ENCODE results near the gene ECI2.
A peak's percentile ranks its signal among the peaks of the same experiment; 100 is the strongest.

DNA sequence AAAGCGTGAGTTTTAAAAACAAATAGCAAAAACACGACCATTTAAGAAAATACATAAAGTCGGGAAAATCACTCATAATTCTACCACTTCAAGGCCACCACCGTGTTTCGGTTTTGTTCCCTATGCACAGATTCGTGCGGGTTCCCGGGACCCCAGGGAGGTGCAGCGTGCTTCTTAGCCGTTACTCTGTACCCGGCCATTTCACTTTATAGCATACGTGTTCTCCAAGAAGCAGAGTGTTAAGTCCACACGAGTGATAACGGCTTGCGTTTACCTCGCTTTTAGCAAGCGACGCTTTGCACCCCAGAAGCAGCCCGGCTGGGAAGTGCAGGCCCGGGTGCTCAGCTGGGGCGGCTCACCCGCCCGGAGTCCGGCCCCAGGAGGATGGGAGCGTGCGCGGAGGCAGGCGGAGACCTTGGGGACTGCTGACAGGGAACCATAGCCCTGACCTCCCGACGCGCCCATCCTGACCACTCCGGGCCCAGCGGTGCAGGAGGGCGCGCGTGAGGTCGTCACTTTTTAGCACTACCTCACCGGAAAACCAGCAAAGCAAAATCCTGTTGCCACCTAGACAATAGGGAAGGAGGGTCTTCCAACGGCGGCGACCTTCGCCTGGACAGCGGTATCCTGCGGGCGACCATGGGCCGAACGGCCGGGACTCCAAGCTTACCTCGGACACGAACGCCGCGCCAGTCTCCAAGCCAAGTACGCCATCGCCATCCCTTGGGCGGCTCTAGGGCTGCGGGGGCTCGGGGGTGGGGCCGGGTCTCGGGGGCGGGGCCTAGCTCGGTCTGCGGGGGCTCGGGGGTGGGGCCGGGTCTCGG, at the start of gene ECI2:
- TF ChIP-seq, protein P1, sequence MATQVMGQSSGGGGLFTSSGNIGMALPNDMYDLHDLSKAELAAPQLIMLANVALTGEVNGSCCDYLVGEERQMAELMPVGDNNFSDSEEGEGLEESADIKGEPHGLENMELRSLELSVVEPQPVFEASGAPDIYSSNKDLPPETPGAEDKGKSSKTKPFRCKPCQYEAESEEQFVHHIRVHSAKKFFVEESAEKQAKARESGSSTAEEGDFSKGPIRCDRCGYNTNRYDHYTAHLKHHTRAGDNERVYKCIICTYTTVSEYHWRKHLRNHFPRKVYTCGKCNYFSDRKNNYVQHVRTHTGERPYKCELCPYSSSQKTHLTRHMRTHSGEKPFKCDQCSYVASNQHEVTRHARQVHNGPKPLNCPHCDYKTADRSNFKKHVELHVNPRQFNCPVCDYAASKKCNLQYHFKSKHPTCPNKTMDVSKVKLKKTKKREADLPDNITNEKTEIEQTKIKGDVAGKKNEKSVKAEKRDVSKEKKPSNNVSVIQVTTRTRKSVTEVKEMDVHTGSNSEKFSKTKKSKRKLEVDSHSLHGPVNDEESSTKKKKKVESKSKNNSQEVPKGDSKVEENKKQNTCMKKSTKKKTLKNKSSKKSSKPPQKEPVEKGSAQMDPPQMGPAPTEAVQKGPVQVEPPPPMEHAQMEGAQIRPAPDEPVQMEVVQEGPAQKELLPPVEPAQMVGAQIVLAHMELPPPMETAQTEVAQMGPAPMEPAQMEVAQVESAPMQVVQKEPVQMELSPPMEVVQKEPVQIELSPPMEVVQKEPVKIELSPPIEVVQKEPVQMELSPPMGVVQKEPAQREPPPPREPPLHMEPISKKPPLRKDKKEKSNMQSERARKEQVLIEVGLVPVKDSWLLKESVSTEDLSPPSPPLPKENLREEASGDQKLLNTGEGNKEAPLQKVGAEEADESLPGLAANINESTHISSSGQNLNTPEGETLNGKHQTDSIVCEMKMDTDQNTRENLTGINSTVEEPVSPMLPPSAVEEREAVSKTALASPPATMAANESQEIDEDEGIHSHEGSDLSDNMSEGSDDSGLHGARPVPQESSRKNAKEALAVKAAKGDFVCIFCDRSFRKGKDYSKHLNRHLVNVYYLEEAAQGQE (IDR thresholded peaks at IDR 0.05; ENCODE audit: unreplicated experiment), result no peak
- TF ChIP-seq POLR2AphosphoS5 (IDR thresholded peaks at IDR 0.05; ENCODE audit: low read depth) (peak; percentile 58), CTCF (conservative IDR thresholded peaks at IDR 0.05; ENCODE audit: low read depth in 2 of 2) (no peak), EZH2 (IDR thresholded peaks at IDR 0.05; ENCODE audit: low read depth, unreplicated experiment) (no peak), EZH2phosphoT487 (IDR thresholded peaks at IDR 0.05; ENCODE audit: unreplicated experiment) (no peak), JUNB (IDR thresholded peaks at IDR 0.05; ENCODE audit: unreplicated experiment) (no peak), ZNF114 (CRISPR knock-in tag; IDR thresholded peaks at IDR 0.05) (no peak), NANOG (IDR thresholded peaks at IDR 0.05; ENCODE audit: borderline replicate concordance) (no peak), CREB1 (CRISPR knock-in tag; IDR thresholded peaks at IDR 0.05; ENCODE audit: low read depth) (no peak), ZNF331 (CRISPR knock-in tag; IDR thresholded peaks at IDR 0.05; ENCODE audit: low read depth) (no peak)
- TF ChIP-seq, protein P2, sequence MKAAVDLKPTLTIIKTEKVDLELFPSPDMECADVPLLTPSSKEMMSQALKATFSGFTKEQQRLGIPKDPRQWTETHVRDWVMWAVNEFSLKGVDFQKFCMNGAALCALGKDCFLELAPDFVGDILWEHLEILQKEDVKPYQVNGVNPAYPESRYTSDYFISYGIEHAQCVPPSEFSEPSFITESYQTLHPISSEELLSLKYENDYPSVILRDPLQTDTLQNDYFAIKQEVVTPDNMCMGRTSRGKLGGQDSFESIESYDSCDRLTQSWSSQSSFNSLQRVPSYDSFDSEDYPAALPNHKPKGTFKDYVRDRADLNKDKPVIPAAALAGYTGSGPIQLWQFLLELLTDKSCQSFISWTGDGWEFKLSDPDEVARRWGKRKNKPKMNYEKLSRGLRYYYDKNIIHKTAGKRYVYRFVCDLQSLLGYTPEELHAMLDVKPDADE (IDR thresholded peaks at IDR 0.05), result no peak

Data from GM23338 (cell line).